Measurements from ENCODE around the gene REPS1.
"Not testable (repeated sequence)": the region's sequence is repeated elsewhere in the genome, so short reads cannot be mapped to it uniquely, and the experiment has no call there.

REPS1 gene

DNA sequence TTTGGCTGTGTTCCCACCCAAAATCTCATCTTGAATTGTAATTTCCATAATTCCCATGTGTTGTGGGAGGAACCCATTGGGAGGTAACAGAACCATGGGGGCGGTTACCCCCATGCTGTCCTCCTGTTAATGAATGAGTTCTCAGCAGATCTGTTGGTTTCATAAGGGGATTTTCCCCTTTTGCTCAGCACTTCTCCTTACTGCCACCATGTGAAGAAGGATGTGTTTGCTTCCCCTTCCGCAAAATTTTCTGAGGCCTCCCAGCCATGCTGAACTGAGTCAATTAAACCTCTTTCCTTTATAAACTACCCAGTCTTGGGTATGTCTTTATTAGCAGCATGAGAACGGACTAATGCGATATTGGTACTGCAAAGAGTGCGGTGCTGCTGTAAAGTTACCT is 4.9 kb upstream of the REPS1 start:
- not testable (repeated sequence) for H2BK12ac ChIP-seq (ENCODE audit: low read length); H3K9me3 ChIP-seq (ENCODE audit: insufficient read depth, low read depth, low read length); H3K27me3 ChIP-seq (ENCODE audit: insufficient read depth, low read length); H4K12ac ChIP-seq (ENCODE audit: low read depth, low read length); H3K18ac ChIP-seq (ENCODE audit: low read length); H2AFZ ChIP-seq (ENCODE audit: insufficient read depth, low read length, poor library complexity); H2AK5ac ChIP-seq (ENCODE audit: low read length); H3K14ac ChIP-seq (ENCODE audit: low read length); H3K23ac ChIP-seq (ENCODE audit: low read length); H3K4ac ChIP-seq (ENCODE audit: low read depth, low read length); H3K9ac ChIP-seq (ENCODE audit: low read length); H3K27ac ChIP-seq (ENCODE audit: low read depth, low read length); H3K4me3 ChIP-seq (ENCODE audit: low read depth, low read length); H3K4me1 ChIP-seq (ENCODE audit: control insufficient read depth in 1 of 2, insufficient read depth in 2 of 2, low read length in 2 of 2); H3K79me1 ChIP-seq (ENCODE audit: low read length); H2BK5ac ChIP-seq (ENCODE audit: low read depth, low read length, poor library complexity); H3K79me2 ChIP-seq (ENCODE audit: control insufficient read depth, insufficient read depth, low read length, poor library complexity); H4K8ac ChIP-seq (ENCODE audit: low read depth, low read length); H2BK120ac ChIP-seq (ENCODE audit: insufficient read depth, low read length, poor library complexity); H3K36me3 ChIP-seq (ENCODE audit: control insufficient read depth in 1 of 2, insufficient read depth in 2 of 2, low read length in 2 of 2); DNase-seq; H3K4me2 ChIP-seq (ENCODE audit: low read length); H4K91ac ChIP-seq (ENCODE audit: low read depth, low read length)
- WGBS (ENCODE audit: extremely low coverage, insufficient coverage, insufficient read length) = no CpG with 5 or more reads among the region's 5 CpGs

DNA sequence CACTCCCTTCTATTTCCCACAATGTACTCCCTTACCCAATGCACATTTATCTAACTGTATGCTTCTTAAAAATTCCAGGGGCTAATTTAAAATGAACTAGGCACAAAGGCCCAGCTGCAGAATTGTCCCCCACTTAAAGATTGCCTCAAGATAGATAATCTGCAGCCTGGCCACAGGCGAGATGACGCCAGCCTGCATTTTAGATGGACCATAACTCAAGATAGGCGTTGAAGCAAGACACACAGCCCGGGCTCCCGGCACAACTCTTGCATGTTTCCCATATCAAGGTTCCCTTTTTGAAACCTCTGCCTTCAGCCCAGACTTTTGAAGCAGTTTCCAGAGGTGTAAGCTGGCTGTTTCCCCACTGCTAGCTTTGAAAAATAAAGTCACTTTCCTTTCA is 3.2 kb upstream of the REPS1 start:
- H4K91ac ChIP-seq (ENCODE audit: low read depth, low read length) = no peak overlapping the region
- H2BK12ac ChIP-seq (ENCODE audit: low read length) = no peak overlapping the region
- no peak overlapping the region for H3K9ac ChIP-seq (ENCODE audit: low read length)
- no peak overlapping the region for H4K8ac ChIP-seq (ENCODE audit: low read depth, low read length)
- no peak overlapping the region for H2BK120ac ChIP-seq (ENCODE audit: insufficient read depth, low read length, poor library complexity)
- no CpG with 5 or more reads among the region's 5 CpGs for WGBS (ENCODE audit: extremely low coverage, insufficient coverage, insufficient read length)
- no peaks in the 10 kb centered on the region for H3K27me3 ChIP-seq (ENCODE audit: insufficient read depth, low read length)
- H2BK5ac ChIP-seq (ENCODE audit: low read depth, low read length, poor library complexity) = no peak overlapping the region
- peaks cover 10% of the 10 kb centered on the region for H3K79me2 ChIP-seq (ENCODE audit: control insufficient read depth, insufficient read depth, low read length, poor library complexity)
- H3K4me2 ChIP-seq (ENCODE audit: low read length) = no peak overlapping the region
- no peak overlapping the region for H2AFZ ChIP-seq (ENCODE audit: insufficient read depth, low read length, poor library complexity)
- no peak overlapping the region for H3K23ac ChIP-seq (ENCODE audit: low read length)
- no peak overlapping the region for H3K14ac ChIP-seq (ENCODE audit: low read length)
- H3K4me3 ChIP-seq (ENCODE audit: low read depth, low read length) = no peak overlapping the region
- no peak overlapping the region for H2AK5ac ChIP-seq (ENCODE audit: low read length)
- H3K18ac ChIP-seq (ENCODE audit: low read length) = no peak overlapping the region
- H4K12ac ChIP-seq (ENCODE audit: low read depth, low read length) = no peak overlapping the region
- H3K27ac ChIP-seq (ENCODE audit: low read depth, low read length) = no peak overlapping the region
- peaks cover 0 to 5% of the 10 kb centered on the region in 2 experiments for H3K4me1 ChIP-seq (ENCODE audit: control insufficient read depth in 1 of 2, insufficient read depth in 2 of 2, low read length in 2 of 2)
- no peak for DNase-seq
- no peak overlapping the region for H3K4ac ChIP-seq (ENCODE audit: low read depth, low read length)
- H3K36me3 ChIP-seq (ENCODE audit: control insufficient read depth in 1 of 2, insufficient read depth in 2 of 2, low read length in 2 of 2) = no peaks in the 10 kb centered on the region
- H3K79me1 ChIP-seq (ENCODE audit: low read length) = peaks cover 9% of the 10 kb centered on the region
- H3K9me3 ChIP-seq (ENCODE audit: insufficient read depth, low read depth, low read length) = no peaks in the 10 kb centered on the region

DNA sequence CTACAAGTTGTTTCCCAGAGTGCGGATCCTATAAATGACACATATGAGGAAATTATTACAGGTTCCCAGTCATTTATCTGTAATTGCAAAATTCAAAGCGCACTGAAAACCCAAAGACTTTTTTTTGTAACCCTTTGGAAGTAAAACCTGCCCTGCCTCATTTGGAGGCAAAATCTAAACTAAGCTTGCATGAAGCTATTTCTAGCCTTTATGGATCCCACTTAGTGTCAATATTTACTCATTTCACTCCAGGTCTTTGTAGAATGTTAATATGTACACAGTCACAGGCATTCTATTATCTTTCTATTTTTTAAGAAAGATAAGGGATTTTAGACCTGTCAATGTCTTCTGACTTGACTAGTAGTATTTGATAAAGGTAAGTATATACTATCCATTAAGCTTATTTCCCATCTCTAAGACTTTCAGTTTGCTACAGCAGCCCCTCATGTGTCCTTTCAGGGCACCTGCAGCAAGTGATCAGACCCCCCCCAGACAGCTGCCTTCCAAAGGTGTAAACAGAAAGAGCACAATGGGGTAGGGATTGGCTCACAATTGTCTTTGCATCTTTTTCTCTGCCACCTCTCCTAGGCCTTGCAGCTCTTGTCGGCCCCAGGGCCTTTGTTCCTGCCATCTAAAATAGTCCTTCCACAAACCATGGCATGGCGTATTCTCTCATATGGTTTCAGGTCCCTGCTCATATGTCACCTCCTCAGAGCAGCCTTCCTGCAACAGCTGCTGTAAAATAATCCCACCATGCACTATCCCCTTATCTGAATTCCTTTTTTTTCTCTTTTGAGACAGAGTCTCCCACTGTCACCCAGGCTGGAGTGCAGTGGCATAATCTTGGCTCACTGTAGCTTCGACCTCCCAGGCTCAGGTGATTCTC is 1.3 kb upstream of the REPS1 start:
- no CpG with 5 or more reads among the region's 5 CpGs for WGBS (ENCODE audit: extremely low coverage, insufficient coverage, insufficient read length)
- H3K79me2 ChIP-seq (ENCODE audit: control insufficient read depth, insufficient read depth, low read length, poor library complexity) = peaks cover 10% of the 10 kb centered on the region
- no peak overlapping the region for H4K12ac ChIP-seq (ENCODE audit: low read depth, low read length)

DNA sequence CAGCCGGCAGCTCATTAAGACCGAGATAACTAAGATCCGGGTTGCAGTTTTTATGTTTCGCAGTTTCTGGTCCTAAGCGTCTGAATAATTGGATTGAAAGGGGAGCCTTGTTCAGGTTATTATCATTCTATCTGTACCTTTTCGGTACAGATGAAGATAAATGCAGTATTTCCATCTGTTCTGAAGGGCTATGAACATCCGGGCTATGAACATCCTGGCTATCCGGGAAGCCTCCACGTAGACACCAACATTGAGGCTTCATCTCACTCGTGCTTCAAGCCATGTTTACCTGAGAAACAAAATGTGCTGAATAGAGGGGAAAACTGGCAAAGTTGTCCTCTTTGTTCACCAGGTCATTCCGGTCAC is 399 bp upstream of the REPS1 start:
- H4K91ac ChIP-seq (ENCODE audit: low read depth, low read length) = no peak overlapping the region
- H3K27ac ChIP-seq (ENCODE audit: low read depth, low read length) = no peak overlapping the region
- H3K9me3 ChIP-seq (ENCODE audit: insufficient read depth, low read depth, low read length) = no peaks in the 10 kb centered on the region
- no peak overlapping the region for H3K23ac ChIP-seq (ENCODE audit: low read length)
- H3K14ac ChIP-seq (ENCODE audit: low read length) = no peak overlapping the region
- no peak overlapping the region for H3K18ac ChIP-seq (ENCODE audit: low read length)
- WGBS (ENCODE audit: extremely low coverage, insufficient coverage, insufficient read length) = no CpG with 5 or more reads among the region's 11 CpGs
- no peak overlapping the region for H2BK5ac ChIP-seq (ENCODE audit: low read depth, low read length, poor library complexity)
- H2BK12ac ChIP-seq (ENCODE audit: low read length) = no peak overlapping the region
- peaks cover 14% of the 10 kb centered on the region for H3K79me2 ChIP-seq (ENCODE audit: control insufficient read depth, insufficient read depth, low read length, poor library complexity)
- peaks cover 4% of the 10 kb centered on the region in 2 experiments for H3K4me1 ChIP-seq (ENCODE audit: control insufficient read depth in 1 of 2, insufficient read depth in 2 of 2, low read length in 2 of 2)
- H3K4ac ChIP-seq (ENCODE audit: low read depth, low read length) = no peak overlapping the region
- H3K36me3 ChIP-seq (ENCODE audit: control insufficient read depth in 1 of 2, insufficient read depth in 2 of 2, low read length in 2 of 2) = no peaks in the 10 kb centered on the region
- peak in 1 of 2 donors; percentile 65 for DNase-seq
- H3K27me3 ChIP-seq (ENCODE audit: insufficient read depth, low read length) = no peaks in the 10 kb centered on the region
- peaks cover 9% of the 10 kb centered on the region for H3K79me1 ChIP-seq (ENCODE audit: low read length)
- H2AK5ac ChIP-seq (ENCODE audit: low read length) = no peak overlapping the region
- no peak overlapping the region for H3K4me3 ChIP-seq (ENCODE audit: low read depth, low read length)
- H4K12ac ChIP-seq (ENCODE audit: low read depth, low read length) = no peak overlapping the region
- no peak overlapping the region for H3K9ac ChIP-seq (ENCODE audit: low read length)
- peak overlapping the region; percentile 47 for H4K8ac ChIP-seq (ENCODE audit: low read depth, low read length)
- H3K4me2 ChIP-seq (ENCODE audit: low read length) = peak overlapping the region; percentile 65
- H2BK120ac ChIP-seq (ENCODE audit: insufficient read depth, low read length, poor library complexity) = no peak overlapping the region
- peak overlapping the region; percentile 17 for H2AFZ ChIP-seq (ENCODE audit: insufficient read depth, low read length, poor library complexity)

More for the DNA sequence above, 1.3 kb upstream of the REPS1 start:
- no peak overlapping the region for H4K91ac ChIP-seq (ENCODE audit: low read depth, low read length)
- H2AFZ ChIP-seq (ENCODE audit: insufficient read depth, low read length, poor library complexity) = no peak overlapping the region
- H3K4me1 ChIP-seq (ENCODE audit: control insufficient read depth in 1 of 2, insufficient read depth in 2 of 2, low read length in 2 of 2) = peaks cover under 1 to 7% of the 10 kb centered on the region in 2 experiments
- no peaks in the 10 kb centered on the region for H3K27me3 ChIP-seq (ENCODE audit: insufficient read depth, low read length)
- H3K9me3 ChIP-seq (ENCODE audit: insufficient read depth, low read depth, low read length) = no peaks in the 10 kb centered on the region
- no peak overlapping the region for H3K4me2 ChIP-seq (ENCODE audit: low read length)
- no peak overlapping the region for H3K14ac ChIP-seq (ENCODE audit: low read length)
- no peak overlapping the region for H4K8ac ChIP-seq (ENCODE audit: low read depth, low read length)
- H3K4ac ChIP-seq (ENCODE audit: low read depth, low read length) = no peak overlapping the region
- no peak overlapping the region for H3K23ac ChIP-seq (ENCODE audit: low read length)
- no peaks in the 10 kb centered on the region for H3K36me3 ChIP-seq (ENCODE audit: control insufficient read depth in 1 of 2, insufficient read depth in 2 of 2, low read length in 2 of 2)
- H2BK12ac ChIP-seq (ENCODE audit: low read length) = peak overlapping the region; percentile 60
- H2BK5ac ChIP-seq (ENCODE audit: low read depth, low read length, poor library complexity) = no peak overlapping the region
- H3K9ac ChIP-seq (ENCODE audit: low read length) = no peak overlapping the region
- H2BK120ac ChIP-seq (ENCODE audit: insufficient read depth, low read length, poor library complexity) = no peak overlapping the region
- H3K79me1 ChIP-seq (ENCODE audit: low read length) = peaks cover 9% of the 10 kb centered on the region
- H3K18ac ChIP-seq (ENCODE audit: low read length) = no peak overlapping the region
- no peak overlapping the region for H3K27ac ChIP-seq (ENCODE audit: low read depth, low read length)
- H3K4me3 ChIP-seq (ENCODE audit: low read depth, low read length) = no peak overlapping the region
- H2AK5ac ChIP-seq (ENCODE audit: low read length) = no peak overlapping the region
- no peak for DNase-seq

Data from trophoblast cell (in vitro differentiated cells and primary cell).